ENCODE results near the gene UGT2A1.

- no peak for TF ChIP-seq POLR2A (IDR thresholded peaks at IDR 0.05)
- TF ChIP-seq CTCF (IDR thresholded peaks at IDR 0.05): no peak
- no peak for TF ChIP-seq EP300 (IDR thresholded peaks at IDR 0.05)
Measured at GRCh38 chr4:69610484-69610883, 42.6 kb downstream of the UGT2A1 start.

All from tibial nerve (tissue), 4 donors.